ENCODE results near the gene HCRT. TPM values are rescaled to one million over a fixed set of nuclear protein-coding genes. Genes with fewer than 3 reads are reported as not detected.

Gene HCRT
- not detected in 2 replicates for total RNA-seq

GRCh38 chr17:42184713-42185620, at the start of gene HCRT:
HCRT (minus strand) TSS chr17:42185452; CDS start chr17:42185365, 87 bp downstream.

GRCh38 chr17:42193969-42194899, 9.0 kb upstream of the HCRT start, which contains the start of gene GHDC:
GHDC (minus strand) TSS chr17:42194494; CDS start chr17:42193581, 913 bp downstream.

GRCh38 chr17:42180922-42181850, 4.1 kb downstream of the HCRT start, which contains the start of gene KCNH4:
KCNH4 (minus strand) TSS chr17:42181142; CDS start chr17:42180945, 197 bp downstream.

Other genes starting within 250 kb of the HCRT start
- gene CNP, start 218.7 kb downstream of the HCRT start, total RNA-seq, result 27.3 and 39.7 TPM in 2 replicates
- gene DNAJC7, start 168.0 kb downstream of the HCRT start, total RNA-seq, result 51.3 and 72.0 TPM in 2 replicates
- gene NKIRAS2, start 165.4 kb downstream of the HCRT start, total RNA-seq, result 27.7 and 39.2 TPM in 2 replicates
- gene C17orf113, start 134.9 kb downstream of the HCRT start, total RNA-seq, result 0.64 and 0.68 TPM in 2 replicates
- gene ZNF385C, start 87.0 kb downstream of the HCRT start, total RNA-seq, result 0.34 and 0.43 TPM in 2 replicates
- gene DHX58, start 72.7 kb downstream of the HCRT start, total RNA-seq, result 7.2 and 10.9 TPM in 2 replicates
- gene KAT2A, start 64.1 kb downstream of the HCRT start, total RNA-seq, result 7.9 and 23.3 TPM in 2 replicates
- not detected in 2 replicates for gene HSPB9, start 62.6 kb downstream of the HCRT start, total RNA-seq
- 70.7 and 97.2 TPM in 2 replicates for gene RAB5C, start 30.5 kb downstream of the HCRT start, total RNA-seq
- not detected in 2 replicates for gene KCNH4, start 4.3 kb downstream of the HCRT start, total RNA-seq
- gene GHDC, start 9.0 kb upstream of the HCRT start, total RNA-seq, result 3.8 and 11.4 TPM in 2 replicates
- 14.0 and 18.5 TPM in 2 replicates for gene STAT5B, start 90.9 kb upstream of the HCRT start, total RNA-seq
- 0.68 and 3.7 TPM in 2 replicates for gene STAT5A, start 103.0 kb upstream of the HCRT start, total RNA-seq
- 59.5 and 169 TPM in 2 replicates for gene STAT3, start 203.0 kb upstream of the HCRT start, total RNA-seq
- 97.4 and 146 TPM in 2 replicates for gene CAVIN1, start 237.8 kb upstream of the HCRT start, total RNA-seq